Inferior parietal cortex (tissue), 1 donor: ENCODE data around the gene SLC35F4.
"Not testable (repeated sequence)": the region's sequence is repeated elsewhere in the genome, so short reads cannot be mapped to it uniquely, and the experiment has no call there.

Experiments
- DNase-seq: peaks from one replicate; pipeline ENCODE4 v3.0.0-alpha.2; 2016; ENCODE audit errors: extremely low spot score

The SLC35F4 gene

DNA sequence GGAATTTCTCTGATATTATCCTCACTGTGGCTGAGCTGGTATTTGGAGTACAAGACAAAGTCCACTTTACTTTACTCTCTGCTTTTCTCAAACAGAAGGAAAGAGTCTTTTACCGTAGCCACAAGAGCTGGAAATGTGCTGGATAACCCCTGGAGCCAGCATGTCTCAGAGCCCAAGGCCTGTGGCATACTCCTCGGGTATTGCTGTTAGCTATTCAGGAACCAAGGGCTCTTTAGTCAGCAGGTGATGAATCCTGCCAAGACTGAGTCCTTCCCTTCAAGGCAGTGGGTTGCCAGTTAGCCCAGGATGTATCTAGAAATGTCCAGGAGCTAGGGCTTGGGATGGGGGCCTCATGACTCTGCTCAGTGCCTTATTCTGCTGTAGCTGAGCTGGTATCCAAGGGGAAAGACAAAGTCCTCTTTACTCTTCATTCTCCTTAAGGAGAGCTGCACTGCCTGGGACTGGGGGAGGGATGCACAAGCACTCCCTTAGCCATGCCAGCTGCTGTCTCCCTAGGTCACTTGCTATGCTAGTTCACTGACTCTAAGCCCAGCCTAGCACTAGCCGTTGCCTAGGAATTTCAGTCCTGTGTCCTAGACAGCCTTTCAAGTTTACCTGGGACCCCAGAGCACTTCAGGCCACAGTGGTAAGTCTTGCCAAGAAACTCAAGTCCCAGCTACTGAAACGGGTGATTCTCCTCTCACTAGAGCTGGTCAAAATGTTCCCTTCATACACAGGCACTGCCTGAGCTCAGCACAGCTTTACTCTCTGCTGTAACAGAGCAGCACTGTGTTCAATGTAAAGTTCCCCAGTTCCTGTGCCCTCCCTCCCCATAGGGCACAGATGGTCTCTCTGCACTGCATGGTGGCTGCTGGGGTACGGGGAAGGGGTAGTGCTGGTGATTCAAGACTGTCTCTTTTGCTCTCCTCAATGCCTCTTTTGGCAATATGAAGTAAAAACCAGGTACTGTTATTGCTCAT, 136.4 kb downstream of the SLC35F4 start:
- DNase-seq = no peak

DNA sequence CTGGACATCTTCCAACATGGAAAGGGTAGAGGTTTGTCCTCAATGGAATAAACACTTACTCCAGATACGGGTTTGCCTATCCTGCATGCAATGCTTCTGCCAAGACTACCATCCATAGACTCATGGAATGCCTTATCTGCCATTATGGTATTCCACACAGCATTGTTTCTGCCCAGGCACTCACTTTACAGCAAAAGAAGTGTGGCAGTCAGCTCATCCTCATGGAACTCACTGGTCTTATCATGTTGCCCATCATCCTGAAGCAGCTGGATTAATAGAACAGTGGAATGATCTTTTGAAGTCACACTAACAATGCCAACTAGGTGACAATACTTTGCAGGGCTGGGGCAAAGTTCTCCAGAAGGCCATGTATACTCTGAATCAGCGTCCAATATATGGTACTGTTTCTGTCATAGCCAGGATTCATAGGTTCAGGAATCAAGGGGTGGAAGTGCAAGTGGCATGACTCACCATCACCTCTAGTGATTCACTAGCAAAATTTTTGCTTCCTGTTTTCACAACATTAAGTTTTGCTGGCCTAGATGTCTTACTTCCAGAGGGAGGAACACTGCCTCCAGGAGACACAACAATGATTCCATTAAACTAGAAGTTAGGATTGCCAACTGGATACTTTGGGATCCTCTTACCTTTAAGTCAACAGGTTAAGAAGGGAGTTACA, 140.4 kb downstream of the SLC35F4 start:
- no peak for DNase-seq

GRCh38 chr14:57722141-57722540, 143.8 kb downstream of the SLC35F4 start:
- DNase-seq = not testable (repeated sequence)

- DNase-seq = peak; percentile 19
Measured at GRCh38 chr14:57714487-57714931, 151.4 kb downstream of the SLC35F4 start.

- DNase-seq = no peak
Measured at GRCh38 chr14:57712698-57713097, 153.2 kb downstream of the SLC35F4 start.

DNA sequence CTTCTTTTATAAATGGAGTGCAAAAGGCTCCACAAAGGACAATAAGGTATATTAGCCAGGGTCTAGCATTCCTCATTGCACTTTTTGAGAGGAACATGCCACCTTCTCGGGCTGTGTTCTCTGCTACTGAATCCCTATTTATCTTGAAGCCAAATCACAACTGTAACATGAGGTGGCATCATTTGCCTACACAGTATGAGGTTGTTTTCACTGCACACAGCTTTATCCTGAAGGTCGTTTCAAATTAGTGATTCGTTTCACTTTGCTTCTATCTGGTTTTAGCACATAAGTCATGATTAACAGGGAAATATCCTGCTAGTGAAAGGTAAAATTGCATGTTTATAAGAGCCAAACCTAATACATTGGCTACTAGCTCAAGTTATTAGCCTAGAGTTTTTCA, 153.8 kb downstream of the SLC35F4 start:
- DNase-seq = no peak

GRCh38 chr14:57709909-57710308, 156.0 kb downstream of the SLC35F4 start:
- no peak for DNase-seq

GRCh38 chr14:57709086-57709485, 156.8 kb downstream of the SLC35F4 start:
- DNase-seq = not testable (repeated sequence)

- no peak for DNase-seq
Measured at GRCh38 chr14:57707219-57707618, 158.7 kb downstream of the SLC35F4 start.

GRCh38 chr14:57704763-57705162, 161.1 kb downstream of the SLC35F4 start:
- no peak for DNase-seq

DNA sequence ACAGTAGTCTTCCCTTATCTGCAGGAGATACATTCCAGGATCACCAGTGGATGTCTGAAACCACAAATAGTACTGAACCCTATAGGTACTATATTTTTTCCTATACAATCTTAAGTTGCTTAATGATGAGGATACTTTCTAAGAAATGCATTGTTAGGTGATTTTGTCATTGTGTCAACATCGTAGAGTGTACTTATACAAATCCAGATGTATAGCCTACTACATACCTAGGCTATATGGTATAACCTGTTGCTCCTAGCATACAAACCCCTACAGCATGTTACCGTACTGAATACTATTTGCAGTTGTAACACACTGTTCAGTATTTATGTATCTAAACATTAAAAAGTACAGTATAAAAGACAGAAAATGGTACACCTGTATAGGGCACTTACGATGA, 165.9 kb downstream of the SLC35F4 start:
- DNase-seq = no peak

- DNase-seq = no peak
Measured at GRCh38 chr14:57692671-57693070, 173.2 kb downstream of the SLC35F4 start.

GRCh38 chr14:57687416-57687815, 178.5 kb downstream of the SLC35F4 start:
- DNase-seq = no peak

GRCh38 chr14:57686304-57686703, 179.6 kb downstream of the SLC35F4 start:
- no peak for DNase-seq

- DNase-seq = no peak
Measured at GRCh38 chr14:57671021-57671420, 194.9 kb downstream of the SLC35F4 start.

DNA sequence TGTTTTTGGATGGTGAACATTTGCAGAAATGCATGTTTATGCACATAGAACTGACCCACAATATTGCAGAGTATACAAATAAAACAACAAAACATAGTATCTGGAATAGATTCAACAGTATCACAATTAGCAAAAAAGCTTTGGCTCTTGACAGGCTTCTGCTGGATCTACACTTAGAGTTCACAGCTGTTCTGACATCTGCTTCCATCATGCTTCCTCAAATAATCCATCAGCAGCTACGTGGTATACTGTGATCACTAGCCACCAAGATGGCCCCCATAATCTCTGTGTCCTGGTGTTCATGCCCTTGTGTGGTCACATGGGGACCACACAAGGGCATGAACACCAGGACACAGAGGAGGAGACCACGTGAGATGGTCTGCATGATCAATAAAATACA, 205.7 kb downstream of the SLC35F4 start:
- DNase-seq = no peak

- DNase-seq = no peak
Measured at GRCh38 chr14:57659052-57659451, 206.8 kb downstream of the SLC35F4 start.

DNA sequence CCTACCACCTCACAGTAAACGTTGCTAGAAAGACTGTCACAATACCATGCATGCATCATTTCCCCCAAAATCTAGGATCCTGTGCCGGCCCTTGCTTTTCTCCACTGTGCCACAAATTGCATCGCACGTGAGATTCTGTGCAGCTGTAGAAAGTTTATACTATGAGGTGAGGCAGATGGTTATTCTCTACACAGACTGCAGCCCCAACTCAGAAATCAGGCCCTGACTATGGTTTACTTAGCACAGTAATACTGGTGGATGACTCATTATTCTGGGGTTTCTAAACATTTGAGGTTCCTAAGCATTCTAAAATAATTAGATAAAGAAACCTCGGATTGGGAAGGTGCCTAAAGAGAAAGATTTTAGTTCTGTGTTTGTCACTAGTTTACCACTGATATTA, 208.4 kb downstream of the SLC35F4 start:
- DNase-seq = no peak

DNA sequence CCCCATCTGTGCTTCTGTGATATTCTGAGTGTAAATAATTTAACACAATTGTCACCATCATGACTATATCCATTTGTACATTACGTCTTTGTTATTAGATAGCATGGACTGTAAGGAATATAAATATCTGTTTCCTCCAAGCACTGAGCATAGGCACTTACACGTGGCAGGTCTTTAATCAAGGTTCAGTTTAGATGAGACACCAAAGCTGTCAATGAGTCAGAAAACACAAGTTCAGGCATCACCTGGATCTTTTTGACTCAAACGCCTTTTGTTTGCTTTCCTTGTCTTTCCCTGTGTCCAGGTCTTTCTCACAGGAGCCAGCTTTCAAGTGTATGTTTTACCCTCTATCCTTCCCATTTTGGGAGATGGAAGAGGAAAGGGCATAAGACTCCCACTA, 209.0 kb downstream of the SLC35F4 start:
- no peak for DNase-seq

GRCh38 chr14:57652769-57653168, 213.1 kb downstream of the SLC35F4 start:
- DNase-seq = no peak

- no peak for DNase-seq
Measured at GRCh38 chr14:57641776-57642175, 224.1 kb downstream of the SLC35F4 start.

DNA sequence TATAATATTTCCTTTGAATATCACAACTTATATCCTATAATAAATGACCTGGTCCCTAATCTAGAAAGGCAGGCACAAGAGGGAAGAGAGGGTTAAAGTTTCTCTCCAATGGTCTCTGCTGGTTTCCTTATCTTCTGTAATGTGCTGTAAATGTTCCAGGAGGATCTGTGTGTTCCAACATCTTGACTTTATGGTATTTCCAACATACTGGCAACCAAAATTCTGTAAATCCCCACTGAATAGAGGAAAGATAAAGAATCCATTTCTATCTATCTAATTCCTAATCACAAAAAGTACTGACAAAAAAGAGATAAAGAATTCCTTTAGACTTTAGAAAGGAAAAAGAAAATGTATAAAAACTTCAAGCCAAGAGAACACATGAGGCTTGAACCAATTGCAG, 225.9 kb downstream of the SLC35F4 start:
- DNase-seq = no peak

DNA sequence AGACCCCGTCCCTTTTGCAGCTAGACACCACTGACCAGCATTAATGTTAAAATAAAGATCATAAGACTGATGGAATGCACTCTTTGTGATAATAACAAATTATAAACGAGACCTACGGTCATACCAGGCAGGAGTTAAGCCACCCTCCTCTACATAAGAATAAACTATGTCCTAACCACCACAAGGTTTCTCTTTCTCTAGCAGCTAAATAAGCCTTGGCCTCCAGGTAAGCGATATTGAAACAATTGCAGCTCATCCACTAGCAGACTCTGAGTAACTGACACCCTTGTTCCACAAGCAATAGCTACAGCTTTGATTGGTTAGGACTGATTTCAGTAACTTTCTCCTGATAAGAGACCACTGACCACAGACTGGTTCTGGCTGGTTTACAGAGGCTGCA, 228.0 kb downstream of the SLC35F4 start:
- no peak for DNase-seq
